H1 (cell line): ENCODE results near the gene DNAH1. TPM values are rescaled to one million over a fixed set of nuclear protein-coding genes. Genes with fewer than 3 reads are reported as not detected.
A peak's percentile ranks its signal among the peaks of the same experiment; 100 is the strongest.

Experiments used
- ATF3 ChIP-seq: IDR thresholded peaks from 2 replicates; pipeline ENCODE4 v1.6.1; 2011; ENCODE audit warnings: low read depth, mild to moderate bottlenecking, low read length; ENCODE audit not compliant: insufficient read depth
- BACH1 ChIP-seq: IDR thresholded peaks from 2 replicates; pipeline ENCODE4 v1.6.1; 2012; ENCODE audit warnings: low read length, improper control_type of control experiment
- BRCA1 ChIP-seq: IDR thresholded peaks from 2 replicates; pipeline ENCODE4 v1.6.1; 2012; ENCODE audit warnings: low read depth, low read length, improper control_type of control experiment
- CBX5 ChIP-seq: fragments of 300-800, 300-1000 bp; sonication (generic); IDR thresholded peaks from 2 replicates; pipeline ENCODE4 v1.7.1; 2016; ENCODE audit warnings: antibody characterized with exemption, low read length, low read depth
- CTCF ChIP-seq, 3 experiments: IDR thresholded peaks; 1 replicate in 2 of 3; 2 replicates in 1 of 3; pipeline versions ENCODE4 v1.5.1 to v1.6.1; 2011; ENCODE audit warnings: low read length in 3 of 3, mild to moderate bottlenecking in 3 of 3, inconsistent platforms in 2 of 3, low read depth in 1 of 3, moderate library complexity in 1 of 3; ENCODE audit not compliant: insufficient read depth in 1 of 3; ENCODE audit errors: control extremely low read depth in 1 of 3
- EP300 ChIP-seq, 2 experiments: IDR thresholded peaks; 1 replicate in 1 of 2; 2 replicates in 1 of 2; pipeline ENCODE4 v1.6.1; 2011 to 2012; ENCODE audit warnings: low read depth in 2 of 2, low read length in 2 of 2, mild to moderate bottlenecking in 2 of 2, borderline replicate concordance in 1 of 2, inconsistent platforms in 1 of 2, moderate library complexity in 1 of 2
- EZH2 ChIP-seq: fragments of 200-600 bp; sonication (generic); IDR thresholded peaks from 2 replicates; pipeline ENCODE4 v1.7.1; 2012; ENCODE audit warnings: low read depth, mild to moderate bottlenecking, moderate library complexity, low read length, inconsistent platforms; ENCODE audit not compliant: severe bottlenecking
- GABPA ChIP-seq: IDR thresholded peaks from 2 replicates; pipeline ENCODE4 v1.6.1; 2011; ENCODE audit warnings: mild to moderate bottlenecking, low read length, moderate library complexity, borderline replicate concordance; ENCODE audit not compliant: insufficient read depth
- GTF2F1 ChIP-seq: IDR thresholded peaks from 2 replicates; pipeline ENCODE4 v1.6.1; 2012; ENCODE audit warnings: low read depth, low read length, improper control_type of control experiment, borderline replicate concordance
- HDAC6 ChIP-seq: IDR thresholded peaks from one replicate; pipeline ENCODE4 v1.7.1; 2012; ENCODE audit warnings: low read depth, mild to moderate bottlenecking, inconsistent platforms, low read length, moderate library complexity
- JUND ChIP-seq: IDR thresholded peaks from 2 replicates; pipeline ENCODE4 v1.6.1; 2011; ENCODE audit warnings: mild to moderate bottlenecking, improper control_type of control experiment, low read length
- KDM1A ChIP-seq: fragments of 200-600, 300-600 bp; sonication (generic); IDR thresholded peaks from 2 replicates; pipeline ENCODE4 v1.7.1; 2016; ENCODE audit warnings: mild to moderate bottlenecking, low read length, borderline replicate concordance
- NANOG ChIP-seq: IDR thresholded peaks from 2 replicates; pipeline ENCODE4 v1.6.1; 2011; ENCODE audit warnings: low read length, low read depth, mild to moderate bottlenecking, inconsistent platforms; ENCODE audit not compliant: insufficient read depth, poor library complexity, severe bottlenecking
- RAD21 ChIP-seq, 2 experiments: IDR thresholded peaks in 1 of 2; conservative IDR thresholded peaks in 1 of 2; 2 replicates each; pipeline ENCODE4 v1.6.1; 2011; ENCODE audit warnings: low read depth in 2 of 2, low read length in 2 of 2, improper control_type of control experiment in 1 of 2, inconsistent platforms in 1 of 2, mild to moderate bottlenecking in 1 of 2, moderate library complexity in 1 of 2
- SAP30 ChIP-seq: fragments of 300-600 bp; sonication (generic); IDR thresholded peaks from 2 replicates; pipeline ENCODE4 v1.7.1; 2012; ENCODE audit warnings: low read length, moderate library complexity, mild to moderate bottlenecking, inconsistent platforms; ENCODE audit not compliant: insufficient read depth, insufficient replicate concordance
- SIRT6 ChIP-seq: IDR thresholded peaks from one replicate; pipeline ENCODE4 v1.7.1; 2012; ENCODE audit warnings: low read length, inconsistent platforms
- TAF7 ChIP-seq: optimal IDR thresholded peaks from 2 replicates; pipeline ENCODE3; 2011; ENCODE audit warnings: low read depth, mild to moderate bottlenecking, inconsistent platforms, low read length, moderate library complexity, borderline replicate concordance
- polyA plus RNA-seq, 7 experiments: library from polyadenylated mRNA; depleted of rRNA in 3 of 7; stranded (reverse) in 5 of 7; unstranded in 2 of 7; fragments of >200 nt in 5 of 7; fragments of 200-250 nt in 2 of 7; gene quantifications; 1 replicate in 5 of 7; 2 replicates in 1 of 7; 4 replicates in 1 of 7; pipeline versions ENCODE4 v1.2.1 to v1.2.3, GENCODE V29; 2011 to 2013; ENCODE audit warnings: missing spikeins in 2 of 7, mixed read lengths in 2 of 7
- total RNA-seq: library from RNA; stranded (reverse); fragmentation: NEBNext Ultra II Directional; extraction: Animal tissue kit (Norgen Biotek cat#: 25700); gene quantifications from 2 replicates; pipeline ENCODE4 v1.2.1, GENCODE V29; 2021

The DNAH1 gene
- total and polyA plus RNA-seq, 2 of the 8 experiments (the other 6 are each of a cell fraction or from before 2014, with no cell fraction given), result 1.0 to 1.5 TPM

GRCh38 chr3:52317208-52318000 is 1.3 kb downstream of the DNAH1 start (continued):
- TF ChIP-seq CBX5 (no peak), BRCA1 (no peak), GTF2F1 (no peak), HDAC6 (no peak), ATF3 (no peak), BACH1 (peak; percentile 53; the same call in 1 of the 2 replicates), NANOG (no peak), SIRT6 (no peak), SAP30 (no peak), EZH2 (no peak), KDM1A (no peak), CTCF (IDR thresholded peaks at IDR 0.05; ENCODE audit: control extremely low read depth in 1 of 3, insufficient read depth in 1 of 3, low read depth in 1 of 3, low read length in 3 of 3) (no peak), RAD21 (IDR thresholded peaks at IDR 0.05 in 1 of 2, conservative IDR thresholded peaks at IDR 0.05 in 1 of 2; ENCODE audit: low read depth in 2 of 2, low read length in 2 of 2) (no peak), GABPA (peak; percentile 53; the same call in 1 of the 2 replicates), TAF7 (no peak), EP300 (IDR thresholded peaks at IDR 0.05; ENCODE audit: borderline replicate concordance in 1 of 2, low read depth in 2 of 2, low read length in 2 of 2) (no peak), JUND (no peak)
- TF ChIP-seq, all 59 proteins: peak for 12
